H1 (cell line): ENCODE results near the gene ALG9. TPM values are rescaled to one million over a fixed set of nuclear protein-coding genes. Genes with fewer than 3 reads are reported as not detected.

ENCODE experiments used
- GABPA ChIP-seq: IDR thresholded peaks from 2 replicates; pipeline ENCODE4 v1.6.1; 2011; ENCODE audit warnings: mild to moderate bottlenecking, low read length, moderate library complexity, borderline replicate concordance; ENCODE audit not compliant: insufficient read depth
- MAX ChIP-seq: IDR thresholded peaks from 2 replicates; pipeline ENCODE4 v1.6.1; 2012; ENCODE audit warnings: inconsistent platforms
- NANOG ChIP-seq: IDR thresholded peaks from 2 replicates; pipeline ENCODE4 v1.6.1; 2011; ENCODE audit warnings: low read length, low read depth, mild to moderate bottlenecking, inconsistent platforms; ENCODE audit not compliant: insufficient read depth, poor library complexity, severe bottlenecking
- TAF1 ChIP-seq: IDR thresholded peaks from 2 replicates; pipeline ENCODE4 v1.6.1; 2011; ENCODE audit warnings: mild to moderate bottlenecking, low read depth, low read length
- TBP ChIP-seq: IDR thresholded peaks from 2 replicates; pipeline ENCODE4 v1.6.1; 2011; ENCODE audit warnings: low read depth, low read length, improper control_type of control experiment
- ZNF274 ChIP-seq: IDR thresholded peaks from 2 replicates; pipeline ENCODE4 v1.7.0; 2012; ENCODE audit warnings: low read length, borderline replicate concordance; ENCODE audit errors: extremely low read depth
- polyA plus RNA-seq, 7 experiments: library from polyadenylated mRNA; depleted of rRNA in 3 of 7; stranded (reverse) in 5 of 7; unstranded in 2 of 7; fragments of >200 nt in 5 of 7; fragments of 200-250 nt in 2 of 7; gene quantifications; 1 replicate in 5 of 7; 2 replicates in 1 of 7; 4 replicates in 1 of 7; pipeline versions ENCODE4 v1.2.1 to v1.2.3, GENCODE V29; 2011 to 2013; ENCODE audit warnings: missing spikeins in 2 of 7, mixed read lengths in 2 of 7
- total RNA-seq: library from RNA; stranded (reverse); fragmentation: NEBNext Ultra II Directional; extraction: Animal tissue kit (Norgen Biotek cat#: 25700); gene quantifications from 2 replicates; pipeline ENCODE4 v1.2.1, GENCODE V29; 2021

ALG9 gene
- total and polyA plus RNA-seq, 2 of the 8 experiments (the other 6 are each of a cell fraction or from before 2014, with no cell fraction given) = 23.5 to 24.5 TPM

GRCh38 chr11:111918390-111919256 is 47.2 kb upstream of the ALG9 start, which contains the start of gene C11orf52 (continued):
- no peak for TF ChIP-seq TAF1
- TF ChIP-seq ZNF274 = no peak
- peak; percentile 9 for TF ChIP-seq NANOG
- peak; percentile 48; the same call in 1 of the 2 replicates for TF ChIP-seq MAX
- TF ChIP-seq GABPA = no peak
- no peak for TF ChIP-seq TBP
